ENCODE results near the gene AIFM2. TPM values are rescaled to one million over a fixed set of nuclear protein-coding genes. Genes with fewer than 3 reads are reported as not detected.
A peak's percentile ranks its signal among the peaks of the same experiment; 100 is the strongest.

The AIFM2 gene
- total and polyA plus RNA-seq, 4 donors, result 5.0 to 20.3 (median 9.7) TPM

DNA sequence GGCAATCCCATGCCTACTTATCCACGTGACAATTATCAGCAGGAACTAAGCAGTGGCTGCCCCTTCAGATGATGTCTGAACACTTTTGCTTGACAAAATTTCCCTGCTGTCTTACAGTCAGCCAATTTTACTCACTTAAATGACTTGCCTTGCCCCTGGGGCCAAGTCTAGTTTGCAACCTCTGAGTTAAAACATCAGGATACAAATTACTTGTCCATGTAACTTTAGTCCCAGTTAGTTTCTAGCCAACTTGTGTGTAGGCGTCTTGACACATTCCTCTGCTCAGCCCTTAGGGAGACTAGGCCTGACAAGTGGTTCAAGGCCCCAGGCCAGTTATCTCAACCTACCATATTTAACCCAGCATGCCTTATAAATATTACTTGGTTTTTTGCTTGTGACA lies 25.5 kb upstream of the AIFM2 start:
- no peak for DNase-seq (ENCODE audit: low spot score)
- Histone ChIP-seq H3K4me1 (ENCODE audit: control insufficient read depth in 4 of 4, insufficient read depth in 4 of 4, low read length in 3 of 4) (peaks cover 6 to 24% (median 20%) of the 10 kb centered on the region in 4 donors), H3K9ac (ENCODE audit: low read depth in 1 of 2, low read length in 2 of 2) (no peak overlapping the region), H3K36me3 (ENCODE audit: control insufficient read depth in 4 of 4, insufficient read depth in 3 of 4, low read depth in 1 of 4, low read length in 3 of 4) (peaks cover 11 to 45% (median 25%) of the 10 kb centered on the region in 4 donors), H3K4me3 (ENCODE audit: low read depth in 1 of 3, low read length in 3 of 3) (no peak overlapping the region), H3K27ac (ENCODE audit: low read depth in 1 of 2, low read length in 2 of 2) (no peak overlapping the region), H3K27me3 (ENCODE audit: control insufficient read depth in 4 of 4, insufficient read depth in 4 of 4, low read length in 3 of 4) (no peaks in the 10 kb centered on the region), H3K9me3 (ENCODE audit: control insufficient read depth in 4 of 4, low read length in 3 of 4) (no peaks in the 10 kb centered on the region)
- TF ChIP-seq, protein P1, sequence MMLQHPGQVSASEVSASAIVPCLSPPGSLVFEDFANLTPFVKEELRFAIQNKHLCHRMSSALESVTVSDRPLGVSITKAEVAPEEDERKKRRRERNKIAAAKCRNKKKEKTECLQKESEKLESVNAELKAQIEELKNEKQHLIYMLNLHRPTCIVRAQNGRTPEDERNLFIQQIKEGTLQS (IDR thresholded peaks at IDR 0.05), result no peak
- TF ChIP-seq, protein P2, sequence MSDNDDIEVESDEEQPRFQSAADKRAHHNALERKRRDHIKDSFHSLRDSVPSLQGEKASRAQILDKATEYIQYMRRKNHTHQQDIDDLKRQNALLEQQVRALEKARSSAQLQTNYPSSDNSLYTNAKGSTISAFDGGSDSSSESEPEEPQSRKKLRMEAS (IDR thresholded peaks at IDR 0.05), result no peak
- no peak for TF ChIP-seq YY1 (IDR thresholded peaks at IDR 0.05)
- TF ChIP-seq HNF4G (IDR thresholded peaks at IDR 0.05), result no peak
- TF ChIP-seq FOXA2 (IDR thresholded peaks at IDR 0.05), result no peak
- no peak for TF ChIP-seq SP1 (IDR thresholded peaks at IDR 0.05)
- TF ChIP-seq NR2F2 (IDR thresholded peaks at IDR 0.05), result no peak
- no peak for TF ChIP-seq RAD21 (IDR thresholded peaks at IDR 0.05)
- TF ChIP-seq RXRA (IDR thresholded peaks at IDR 0.05), result no peak
- TF ChIP-seq ZBTB33 (IDR thresholded peaks at IDR 0.05), result no peak
- TF ChIP-seq HNF4A (conservative IDR thresholded peaks at IDR 0.05), result no peak
- TF ChIP-seq TAF1 (conservative IDR thresholded peaks at IDR 0.05), result no peak
- 88% methylated on average over 2 of the region's 2 CpGs for WGBS

DNA sequence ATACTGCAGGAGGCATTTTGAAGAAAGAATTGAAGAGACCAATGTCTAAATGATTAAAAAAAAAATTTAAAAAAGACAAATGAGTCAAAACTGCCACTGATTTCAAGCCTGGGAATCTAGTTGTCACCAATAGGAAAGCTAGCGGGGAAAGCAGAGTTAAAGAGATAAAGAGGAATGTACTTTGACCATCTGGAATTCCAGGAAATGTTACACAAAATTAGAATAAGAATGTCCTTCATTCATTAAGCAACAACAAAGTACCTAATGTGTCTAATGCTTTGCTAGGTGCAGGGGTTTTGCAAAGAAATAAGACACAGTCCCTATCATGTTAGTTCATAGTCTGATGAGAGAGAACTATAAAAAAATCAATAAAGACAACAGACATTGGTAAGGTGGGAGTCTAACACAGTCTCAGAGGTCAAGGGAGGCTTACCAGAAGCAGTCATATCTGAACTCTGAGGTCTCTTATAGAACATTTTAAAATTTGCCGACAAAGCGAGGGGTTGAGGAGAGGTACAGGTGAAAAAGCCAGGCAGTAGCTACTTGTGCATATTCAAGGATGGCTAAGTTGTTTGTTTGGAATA lies 22.7 kb upstream of the AIFM2 start:
- TF ChIP-seq ZBTB33 (IDR thresholded peaks at IDR 0.05) (no peak), YY1 (IDR thresholded peaks at IDR 0.05) (no peak), TAF1 (conservative IDR thresholded peaks at IDR 0.05) (no peak), SP1 (IDR thresholded peaks at IDR 0.05) (peak; percentile 35), JUND (IDR thresholded peaks at IDR 0.05) (no peak), NR2F2 (IDR thresholded peaks at IDR 0.05) (no peak), GABPA (IDR thresholded peaks at IDR 0.05 in 1 of 2, conservative IDR thresholded peaks at IDR 0.05 in 1 of 2) (peak in 1 of 2 donors; percentile 20), RXRA (IDR thresholded peaks at IDR 0.05) (peak; percentile 40 to 53), FOXA1 (IDR thresholded peaks at IDR 0.05) (no peak), REST (IDR thresholded peaks at IDR 0.05) (no peak), FOXA2 (IDR thresholded peaks at IDR 0.05) (no peak), HNF4G (IDR thresholded peaks at IDR 0.05) (peak; percentile 69), HNF4A (conservative IDR thresholded peaks at IDR 0.05) (peak; percentile 81 to 84), RAD21 (IDR thresholded peaks at IDR 0.05) (peak in 1 of 2 donors; percentile 8), EGR1 (IDR thresholded peaks at IDR 0.05; ENCODE audit: low read depth in 2 of 2) (no peak)
- TF ChIP-seq, protein P1 (IDR thresholded peaks at IDR 0.05), result no peak
- TF ChIP-seq, protein P3, sequence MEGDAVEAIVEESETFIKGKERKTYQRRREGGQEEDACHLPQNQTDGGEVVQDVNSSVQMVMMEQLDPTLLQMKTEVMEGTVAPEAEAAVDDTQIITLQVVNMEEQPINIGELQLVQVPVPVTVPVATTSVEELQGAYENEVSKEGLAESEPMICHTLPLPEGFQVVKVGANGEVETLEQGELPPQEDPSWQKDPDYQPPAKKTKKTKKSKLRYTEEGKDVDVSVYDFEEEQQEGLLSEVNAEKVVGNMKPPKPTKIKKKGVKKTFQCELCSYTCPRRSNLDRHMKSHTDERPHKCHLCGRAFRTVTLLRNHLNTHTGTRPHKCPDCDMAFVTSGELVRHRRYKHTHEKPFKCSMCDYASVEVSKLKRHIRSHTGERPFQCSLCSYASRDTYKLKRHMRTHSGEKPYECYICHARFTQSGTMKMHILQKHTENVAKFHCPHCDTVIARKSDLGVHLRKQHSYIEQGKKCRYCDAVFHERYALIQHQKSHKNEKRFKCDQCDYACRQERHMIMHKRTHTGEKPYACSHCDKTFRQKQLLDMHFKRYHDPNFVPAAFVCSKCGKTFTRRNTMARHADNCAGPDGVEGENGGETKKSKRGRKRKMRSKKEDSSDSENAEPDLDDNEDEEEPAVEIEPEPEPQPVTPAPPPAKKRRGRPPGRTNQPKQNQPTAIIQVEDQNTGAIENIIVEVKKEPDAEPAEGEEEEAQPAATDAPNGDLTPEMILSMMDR (IDR thresholded peaks at IDR 0.05; ENCODE audit: low read depth, low read length, missing input control), result no peak
- TF ChIP-seq, protein P2 (IDR thresholded peaks at IDR 0.05), result no peak
- H3K36me3 ChIP-seq (ENCODE audit: control insufficient read depth in 4 of 4, insufficient read depth in 3 of 4, low read depth in 1 of 4, low read length in 3 of 4), result peaks cover 10 to 61% (median 41%) of the 10 kb centered on the region in 4 donors
- no peak overlapping the region for H3K27ac ChIP-seq (ENCODE audit: low read depth in 1 of 2, low read length in 2 of 2)
- H3K4me3 ChIP-seq (ENCODE audit: low read depth in 1 of 3, low read length in 3 of 3), result no peak overlapping the region
- H3K9me3 ChIP-seq (ENCODE audit: control insufficient read depth in 4 of 4, low read length in 3 of 4), result no peaks in the 10 kb centered on the region
- 21% methylated on average over 3 of the region's 3 CpGs for WGBS
- H3K4me1 ChIP-seq (ENCODE audit: control insufficient read depth in 4 of 4, insufficient read depth in 4 of 4, low read length in 3 of 4), result peaks cover 4 to 21% (median 20%) of the 10 kb centered on the region in 4 donors
- H3K27me3 ChIP-seq (ENCODE audit: control insufficient read depth in 4 of 4, insufficient read depth in 4 of 4, low read length in 3 of 4), result no peaks in the 10 kb centered on the region
- no peak for DNase-seq (ENCODE audit: low spot score)
- no peak overlapping the region for H3K9ac ChIP-seq (ENCODE audit: low read depth in 1 of 2, low read length in 2 of 2)

All from liver (tissue), 9 donors.